AG09319 (cell line): ENCODE data around the gene STX18.
"Not testable (repeated sequence)": the region's sequence is repeated elsewhere in the genome, so short reads cannot be mapped to it uniquely, and the experiment has no call there.

Experiments used
- DNase-seq: peaks from one replicate; pipeline ENCODE4 v3.0.0-alpha.2; 2010; ENCODE audit warnings: low read depth; ENCODE audit errors: extremely low read depth
- CTCF ChIP-seq: IDR thresholded peaks from 2 replicates; pipeline ENCODE4 v1.5.1; 2011; ENCODE audit warnings: low read depth, mild to moderate bottlenecking, inconsistent platforms, low read length, moderate library complexity

Gene STX18

DNA sequence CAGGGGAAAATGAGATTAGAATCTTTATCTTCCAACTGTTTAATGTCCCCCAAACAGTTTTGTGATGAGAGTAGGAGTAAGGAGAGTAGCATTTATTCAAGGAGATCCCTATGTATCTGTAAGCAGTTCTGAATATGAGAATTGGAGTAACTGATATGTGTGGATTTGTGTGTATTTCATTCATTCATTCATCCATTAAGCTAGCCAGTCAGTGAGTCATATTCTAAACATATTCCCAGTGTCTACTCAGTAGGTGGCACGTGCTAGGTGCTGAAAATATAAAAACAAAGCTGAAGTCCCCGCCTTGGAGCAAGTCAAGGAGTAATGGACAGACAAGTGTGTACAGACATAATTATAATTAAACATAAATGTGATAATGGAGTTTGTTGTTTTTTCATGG, 12.4 kb upstream of the STX18 start:
- no peak for TF ChIP-seq CTCF

GRCh38 chr4:4552042-4552441, 10.2 kb upstream of the STX18 start:
- DNase-seq = not testable (repeated sequence)

More for the DNA sequence above, 12.4 kb upstream of the STX18 start:
- no peak for DNase-seq

- not testable (repeated sequence) for DNase-seq
These were observed 8.3 kb upstream of the STX18 start for GRCh38 chr4:4550161-4550560.

GRCh38 chr4:4549534-4549933, 7.7 kb upstream of the STX18 start:
- DNase-seq = no peak
- TF ChIP-seq CTCF = no peak

DNA sequence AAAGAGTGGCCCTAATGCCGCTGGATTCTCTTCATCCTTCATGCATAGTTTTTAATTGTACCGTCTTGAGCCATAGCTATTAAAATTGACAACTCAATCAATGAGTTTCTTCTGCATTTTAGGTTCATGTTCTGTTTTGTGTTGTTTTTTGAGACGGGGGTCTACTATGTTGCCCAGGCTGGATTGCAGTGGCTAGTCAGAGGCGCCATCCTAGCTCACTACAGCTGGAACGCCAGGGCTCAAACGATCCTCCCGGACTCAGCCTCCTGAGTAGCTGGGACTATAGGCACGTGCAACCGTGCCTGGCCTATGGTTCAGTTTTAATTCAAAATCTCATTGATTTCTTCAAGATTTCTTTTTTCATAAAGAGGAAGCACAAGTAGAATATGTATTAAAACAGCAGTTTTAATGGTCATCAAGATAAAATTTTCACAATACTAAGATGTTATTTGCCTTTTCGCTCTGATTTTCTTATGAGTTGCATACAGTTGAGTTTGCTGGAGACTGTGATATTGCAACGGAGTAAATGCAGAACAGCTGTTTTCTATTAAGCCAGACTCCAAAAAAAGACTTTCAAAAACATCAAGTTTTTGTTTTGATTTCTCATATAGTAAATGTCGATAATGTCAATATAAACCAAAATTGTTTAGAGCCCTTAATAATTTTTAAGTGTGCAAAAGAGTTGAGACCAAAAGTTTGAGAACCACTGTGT, 1.1 kb upstream of the STX18 start:
- no peak for DNase-seq
- no peak for TF ChIP-seq CTCF

DNA sequence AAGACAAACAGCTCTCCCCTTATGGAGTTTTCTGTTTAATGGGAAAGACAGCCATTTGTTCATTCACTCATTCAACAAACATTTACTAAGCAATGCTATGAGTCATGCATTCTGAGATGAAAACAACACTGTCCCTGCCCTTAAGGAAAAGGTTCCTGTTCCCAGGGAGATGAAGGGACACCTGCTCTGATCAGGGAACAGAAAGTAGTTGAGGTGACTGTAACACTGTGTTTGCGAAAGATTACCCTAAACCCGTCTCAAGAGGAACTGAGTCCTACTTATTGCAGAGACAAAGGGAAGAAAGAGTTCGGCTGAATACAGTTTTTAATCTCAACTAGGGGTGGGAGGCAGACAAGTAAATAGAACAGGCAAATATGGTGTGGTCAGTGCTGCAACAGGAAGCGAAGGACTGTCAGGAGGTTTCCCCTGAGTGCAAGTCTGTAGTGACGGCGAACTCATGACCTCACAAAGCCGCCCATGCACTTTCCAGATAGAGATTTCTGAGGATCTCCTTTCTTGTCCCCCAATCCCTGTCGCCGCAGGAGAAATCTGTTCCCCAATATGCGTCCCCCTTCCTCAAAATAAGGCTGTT, 712 bp downstream of the STX18 start:
- no peak for TF ChIP-seq CTCF
- DNase-seq = no peak

GRCh38 chr4:4539481-4539880, 2.4 kb downstream of the STX18 start:
- TF ChIP-seq CTCF = no peak
- DNase-seq = no peak

- TF ChIP-seq CTCF = no peak
- no peak for DNase-seq
These were observed 6.3 kb downstream of the STX18 start for GRCh38 chr4:4535590-4535989.
